Activated CD8-positive, alpha-beta memory T cell treated with anti-CD3 and anti-CD28 coated beads for 48 hours (primary cell): ENCODE results near the gene ANO8.
"Not testable (repeated sequence)": the region's sequence is repeated elsewhere in the genome, so short reads cannot be mapped to it uniquely, and the experiment has no call there.

Experiments used
- DNase-seq, 3 experiments: peaks; one replicate each; pipeline ENCODE4 v3.0.0-alpha.2; 2020; ENCODE audit warnings: low read depth in 2 of 3, low spot score in 2 of 3

Gene ANO8

DNA sequence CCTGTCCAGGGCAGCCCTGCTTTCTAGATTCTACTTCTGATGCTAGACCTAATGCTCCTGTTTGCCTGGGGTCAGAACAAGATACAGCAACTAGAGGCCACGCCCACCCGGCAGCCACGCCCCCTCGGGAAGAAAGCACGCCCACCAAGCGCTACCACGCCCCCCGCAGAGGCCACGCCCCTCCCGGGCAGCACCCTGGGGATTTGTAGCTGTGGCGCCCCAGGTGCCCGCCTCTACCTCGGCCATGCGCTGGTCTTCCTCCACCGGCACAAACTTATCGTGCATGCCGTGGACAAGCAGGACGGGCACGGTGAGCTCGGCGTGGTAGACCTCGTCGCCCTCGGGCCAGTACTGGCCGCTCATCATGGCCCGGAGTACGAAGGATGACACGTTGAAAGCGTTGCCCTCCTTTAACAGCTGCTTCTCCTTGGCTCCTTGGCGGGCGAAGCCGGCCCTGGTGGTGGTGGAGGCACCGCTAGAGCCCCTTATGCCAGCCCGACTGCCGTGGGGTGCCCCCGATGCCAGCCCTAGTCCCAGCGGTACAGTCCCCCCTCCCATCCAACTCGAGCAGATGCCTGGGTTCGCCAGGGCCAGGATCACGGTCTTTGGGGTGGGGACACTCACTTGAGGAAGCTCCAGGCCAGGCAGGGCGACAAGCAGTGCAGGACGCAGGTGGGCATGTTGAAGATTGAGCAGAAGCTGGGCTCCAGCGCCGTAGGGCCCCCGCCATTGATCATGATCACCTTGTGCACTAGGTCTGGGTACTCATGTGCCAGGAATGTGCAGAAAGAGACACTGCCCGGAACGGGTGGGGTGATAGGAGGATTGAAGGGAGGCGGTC lies 40.4 kb downstream of the ANO8 start:
- peak; percentile 42 to 50 (median 47) for DNase-seq

DNA sequence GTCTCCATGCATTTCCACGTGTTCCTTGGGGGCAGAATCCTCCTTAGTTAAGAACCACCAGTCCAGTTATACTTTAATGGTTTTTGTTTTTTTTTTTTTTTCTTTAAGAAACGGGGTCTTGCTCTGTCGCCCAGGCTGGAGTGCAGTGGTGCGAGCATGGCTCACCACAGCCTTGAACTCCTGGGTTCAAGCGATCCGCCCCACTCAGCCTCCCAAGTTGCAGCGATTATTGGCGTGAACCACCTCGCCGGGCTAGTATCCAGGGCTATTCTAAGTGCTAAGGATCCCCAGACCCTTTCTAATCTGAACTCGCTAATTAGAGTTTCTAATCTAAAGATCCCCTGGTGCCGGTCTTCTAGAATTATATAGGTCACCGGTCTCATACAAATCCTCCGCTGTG lies 41.0 kb downstream of the ANO8 start:
- DNase-seq = no peak

- peak in 2 of 3 experiments; percentile 66 to 81 for DNase-seq
Measured at GRCh38 chr19:17292301-17293074, 42.2 kb downstream of the ANO8 start.

- DNase-seq = peak in 1 of 3 experiments; percentile 40
Measured at GRCh38 chr19:17289489-17289888, 45.2 kb downstream of the ANO8 start.

GRCh38 chr19:17286752-17287151 lies 47.9 kb downstream of the ANO8 start:
- DNase-seq = no peak

- DNase-seq = no peak
Measured at GRCh38 chr19:17286263-17286662, 48.4 kb downstream of the ANO8 start.

DNA sequence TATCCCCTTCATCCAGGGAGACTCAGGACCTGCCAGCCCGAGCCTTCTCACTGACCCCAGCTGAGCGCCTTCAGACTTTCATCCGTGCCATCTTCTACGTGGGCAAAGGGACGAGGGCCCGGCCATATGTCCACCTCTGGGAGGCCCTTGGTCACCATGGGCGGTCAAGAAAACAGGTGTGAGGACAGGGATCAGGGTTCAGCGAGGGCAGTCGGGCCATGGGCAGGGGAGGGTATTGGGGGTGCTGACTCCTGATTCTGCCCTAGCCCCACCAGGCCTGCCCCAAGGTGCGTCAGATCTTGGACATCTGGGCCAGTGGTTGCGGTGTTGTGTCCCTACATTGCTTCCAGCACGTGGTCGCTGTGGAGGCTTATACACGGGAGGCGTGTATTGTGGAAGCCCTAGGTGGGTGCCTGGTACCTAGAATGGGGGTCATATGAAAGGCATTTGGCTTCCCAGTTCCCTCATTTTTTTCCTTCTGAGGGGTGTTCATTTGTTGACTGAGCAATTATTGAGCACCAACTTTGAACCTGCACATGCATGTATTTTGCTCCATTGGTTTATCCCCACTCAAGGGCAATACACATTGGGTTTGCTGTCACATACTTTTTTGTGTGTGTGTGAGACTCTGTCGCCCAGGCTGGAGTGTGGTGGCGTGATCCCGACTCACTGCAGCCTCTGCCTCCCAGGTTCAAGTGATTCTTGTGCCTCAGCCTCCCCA lies 49.1 kb downstream of the ANO8 start:
- DNase-seq = no peak

GRCh38 chr19:17283504-17283996 lies 51.1 kb downstream of the ANO8 start:
- no peak for DNase-seq

GRCh38 chr19:17282488-17283125 lies 52.0 kb downstream of the ANO8 start:
- peak; percentile 60 to 72 (median 71) for DNase-seq

DNA sequence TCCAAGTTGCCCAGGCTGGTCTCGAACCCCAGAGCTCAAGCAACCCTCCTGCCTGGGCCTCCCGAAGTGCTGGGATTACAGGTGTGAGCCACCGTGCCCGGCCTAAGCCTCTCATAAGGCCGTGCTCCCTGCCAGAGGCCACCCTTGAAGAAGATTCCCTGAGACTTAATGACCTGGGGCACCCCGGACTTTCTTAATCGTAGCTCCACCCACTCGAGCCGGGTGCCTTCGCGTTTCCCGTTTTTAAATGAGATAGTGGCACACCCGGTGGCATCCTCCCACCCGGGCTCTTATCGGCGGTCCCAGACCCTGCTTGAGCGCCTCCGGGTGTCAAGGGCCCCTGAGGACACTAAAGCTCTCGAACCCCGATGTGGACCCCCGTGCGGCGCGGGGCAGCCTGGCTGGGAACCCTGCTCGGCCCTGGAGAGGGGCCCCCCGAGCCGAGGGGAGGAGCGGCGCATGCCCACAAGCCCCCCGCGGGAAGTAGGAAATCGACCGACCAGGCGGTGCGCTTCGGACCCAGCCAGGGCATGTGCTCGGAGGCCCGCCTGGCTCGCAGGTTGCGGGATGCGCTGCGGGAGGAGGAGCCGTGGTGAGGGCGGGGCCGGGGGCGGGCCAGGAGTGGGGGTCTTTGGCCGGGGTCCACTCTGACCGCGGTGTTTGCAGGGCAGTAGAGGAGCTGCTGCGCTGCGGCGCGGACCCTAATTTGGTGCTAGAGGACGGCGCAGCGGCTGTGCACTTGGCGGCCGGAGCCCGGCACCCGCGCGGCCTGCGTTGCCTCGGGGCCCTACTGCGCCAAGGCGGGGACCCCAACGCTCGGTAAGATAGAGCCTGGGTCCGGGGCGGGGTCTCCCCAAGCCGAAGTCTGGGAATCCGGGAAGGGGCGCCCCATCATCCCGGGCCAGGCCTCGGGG lies 53.0 kb downstream of the ANO8 start, which contains the start of gene ANKLE1:
Gene ANKLE1, plus strand, starts transcription at position 511 of the 914 bp plus-strand sequence. Its CDS starts 20 bp downstream, at position 531.
- DNase-seq = peak in 2 of 3 experiments; percentile 26 to 30

GRCh38 chr19:17279436-17279835 lies 55.2 kb downstream of the ANO8 start:
- no peak for DNase-seq

DNA sequence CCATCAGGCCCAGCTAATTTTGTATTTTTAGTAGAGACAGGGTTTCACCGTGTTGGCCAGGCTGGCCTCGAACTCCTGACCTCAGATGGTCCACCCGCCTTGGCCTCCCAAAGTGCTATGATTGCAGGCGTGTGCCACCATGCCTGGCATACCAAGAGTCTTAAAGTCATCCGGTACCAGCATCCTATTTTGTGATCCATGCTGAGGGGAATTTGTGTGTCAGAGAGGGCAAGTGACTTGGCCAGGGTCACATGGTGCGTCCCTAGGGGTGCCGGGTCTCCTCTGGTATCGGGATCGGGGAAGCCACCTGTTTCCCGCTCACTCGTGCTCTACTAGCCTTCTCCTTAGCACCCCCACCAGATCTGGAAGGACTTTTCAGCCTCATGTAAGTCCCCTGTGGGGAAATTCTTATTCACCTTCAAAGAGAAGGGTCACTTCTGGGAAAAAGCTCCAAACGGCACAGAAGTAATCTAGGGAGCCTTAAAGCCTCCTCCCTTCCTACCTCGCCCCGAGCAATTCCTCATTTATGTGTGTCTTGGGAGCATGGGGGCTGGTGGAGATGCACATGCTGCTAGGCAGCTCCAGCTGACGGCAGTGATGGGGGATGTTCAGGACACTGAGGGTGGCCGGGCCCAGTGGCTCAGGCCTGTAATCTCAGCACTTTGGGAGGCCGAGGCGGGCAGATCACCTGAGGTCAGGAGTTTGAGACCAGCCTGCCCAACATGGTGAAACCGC lies 59.0 kb downstream of the ANO8 start:
- DNase-seq = no peak

DNA sequence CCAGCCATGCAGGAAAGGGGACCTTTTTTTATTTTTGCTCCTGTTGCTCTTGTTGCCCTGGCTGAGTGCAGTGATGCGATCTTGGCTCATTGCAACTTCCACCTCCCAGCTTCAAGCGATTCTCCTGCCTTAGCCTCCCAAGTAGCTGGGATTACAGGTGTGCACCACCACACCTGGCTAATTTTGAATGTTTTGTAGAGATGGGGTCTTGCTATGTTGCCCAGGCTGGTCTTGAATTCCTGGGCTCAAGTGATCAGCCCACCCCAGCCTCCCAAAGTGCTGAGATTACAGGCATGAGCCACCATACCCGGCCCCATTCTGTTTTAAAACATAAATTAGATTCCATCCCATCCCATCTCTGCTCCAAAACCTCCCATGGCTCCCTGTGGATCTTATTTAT lies 59.8 kb downstream of the ANO8 start:
- not testable (repeated sequence) for DNase-seq
